GM18907 (cell line): ENCODE results near the gene PDPK1.
A peak's percentile ranks its signal among the peaks of the same experiment; 100 is the strongest.
"Not testable (repeated sequence)": the region's sequence is repeated elsewhere in the genome, so short reads cannot be mapped to it uniquely, and the experiment has no call there.

ENCODE experiments used
- ATAC-seq: cut with Tn5 transposase; IDR thresholded peaks from one replicate; pipeline ENCODE4 v1.9.1; 2021; ENCODE audit warnings: mild to moderate bottlenecking, moderate library complexity; ENCODE audit not compliant: unreplicated experiment

Gene PDPK1

DNA sequence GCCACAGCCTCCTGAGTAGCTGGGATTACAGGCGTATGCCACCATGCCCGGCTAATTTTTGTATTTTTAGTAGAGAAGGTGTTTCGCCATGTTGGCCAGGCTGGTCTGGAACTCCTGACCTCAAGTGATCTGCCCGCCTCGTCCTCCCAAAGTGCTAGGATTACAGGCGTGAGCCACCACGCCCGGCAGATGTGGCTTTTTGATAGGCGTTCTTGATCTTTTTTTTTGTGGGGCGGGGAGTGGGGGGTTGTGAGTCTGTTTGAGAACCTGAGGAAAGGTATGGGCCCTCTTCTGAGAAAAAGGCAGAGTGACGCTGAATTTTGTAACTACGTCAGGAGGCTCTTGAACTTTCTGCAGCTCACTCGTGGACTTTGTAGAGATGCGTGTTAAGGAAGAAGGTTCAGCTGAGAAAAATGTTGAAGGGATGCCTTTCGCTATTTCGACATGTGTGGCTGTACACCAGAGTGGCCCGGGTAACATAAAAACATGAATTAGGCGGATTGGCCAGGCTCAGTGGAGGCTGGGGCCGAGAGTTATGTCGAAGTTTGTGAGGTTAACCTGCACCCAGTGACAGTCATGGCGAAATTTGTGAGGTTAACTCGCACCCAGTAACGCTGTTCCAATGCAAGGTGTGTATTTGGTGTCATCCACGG is 1.5 kb downstream of the PDPK1 start:
- ATAC-seq, result not testable (repeated sequence)

GRCh38 chr16:2539845-2540458 is 2.1 kb downstream of the PDPK1 start:
- ATAC-seq, result not testable (repeated sequence)

DNA sequence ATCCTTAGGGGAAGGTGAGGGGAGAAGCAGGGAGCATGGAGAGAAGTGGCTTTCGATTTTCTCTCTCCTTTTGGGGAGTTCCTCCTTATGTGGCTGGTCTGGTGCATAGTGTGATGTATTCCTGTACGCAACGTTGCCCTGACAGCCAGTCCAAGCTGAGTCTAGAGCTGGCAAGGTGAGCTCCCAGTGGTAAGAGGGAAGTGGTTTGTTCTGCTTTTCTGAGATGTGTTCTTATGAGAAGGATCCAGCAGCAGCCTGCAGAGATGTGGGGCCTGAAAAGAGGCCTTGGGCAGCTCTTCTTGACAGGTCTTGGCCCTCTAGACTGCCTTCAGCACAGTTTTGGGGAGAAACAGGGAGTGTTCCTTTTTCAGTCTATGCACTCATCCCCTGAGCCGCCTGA is 3.1 kb downstream of the PDPK1 start:
- not testable (repeated sequence) for ATAC-seq

DNA sequence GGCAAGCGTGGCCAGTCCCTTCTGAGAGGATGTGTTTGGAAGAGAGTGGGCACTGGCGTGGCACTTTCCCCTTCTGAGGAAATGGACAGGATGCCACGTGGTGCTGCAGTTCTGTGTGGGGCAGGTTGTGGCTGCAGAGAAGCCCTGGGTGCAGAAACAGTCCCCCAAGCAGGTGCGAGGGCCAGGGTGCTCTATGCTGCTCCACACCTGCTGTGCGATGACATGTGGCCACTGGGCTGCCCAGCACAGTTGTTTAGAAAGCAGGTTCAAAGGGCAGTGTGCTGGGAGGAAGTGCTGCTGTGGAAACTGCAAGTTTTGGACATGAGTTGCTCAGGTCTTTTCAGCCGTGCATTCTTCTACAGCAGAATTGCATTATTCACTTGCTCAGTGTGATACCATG is 3.6 kb downstream of the PDPK1 start:
- ATAC-seq, result not testable (repeated sequence)

DNA sequence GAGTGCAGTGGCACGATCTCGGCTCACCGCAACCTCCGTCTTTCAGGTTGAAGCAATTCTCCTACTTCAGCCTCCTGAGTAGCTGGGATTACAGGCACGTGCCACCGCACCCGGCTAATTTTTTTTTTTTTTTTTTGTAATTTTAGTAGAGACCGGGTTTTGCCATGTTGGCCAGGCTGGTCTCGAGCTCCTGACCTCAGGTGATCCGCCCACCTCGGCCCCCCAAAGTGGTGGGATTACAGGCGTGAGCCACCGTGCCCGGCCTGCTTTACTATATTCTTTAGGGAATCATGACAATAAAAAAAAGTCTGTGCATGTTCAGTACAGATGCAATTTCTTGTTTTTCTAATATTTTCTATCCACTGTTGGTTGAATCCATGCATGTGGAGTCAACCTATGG is 6.0 kb downstream of the PDPK1 start:
- not testable (repeated sequence) for ATAC-seq

- not testable (repeated sequence) for ATAC-seq
Observed at GRCh38 chr16:2550283-2550878, 12.6 kb downstream of the PDPK1 start.

DNA sequence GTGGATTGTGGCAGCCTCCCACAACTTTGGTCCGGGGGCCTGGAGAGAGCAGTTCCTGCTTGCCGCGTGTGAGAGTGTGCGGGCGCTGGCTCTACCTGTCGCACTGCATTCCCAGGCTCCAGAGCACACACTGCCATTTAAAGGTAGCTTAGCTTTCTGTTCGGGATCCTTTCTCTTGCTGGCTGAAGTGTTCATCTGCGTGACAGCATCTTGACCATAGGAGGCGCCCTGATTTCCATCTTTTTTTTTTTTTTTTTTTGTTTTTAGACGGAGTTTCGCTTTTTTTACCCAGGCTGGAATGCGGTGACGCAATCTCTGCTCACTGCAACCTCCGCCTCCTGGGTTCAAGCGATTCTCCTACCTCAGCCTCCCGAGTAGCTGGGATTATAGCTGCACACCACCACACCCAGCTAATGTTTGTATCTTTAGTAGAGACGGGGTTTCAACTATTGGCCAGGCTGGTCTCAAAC is 13.6 kb downstream of the PDPK1 start:
- not testable (repeated sequence) for ATAC-seq

DNA sequence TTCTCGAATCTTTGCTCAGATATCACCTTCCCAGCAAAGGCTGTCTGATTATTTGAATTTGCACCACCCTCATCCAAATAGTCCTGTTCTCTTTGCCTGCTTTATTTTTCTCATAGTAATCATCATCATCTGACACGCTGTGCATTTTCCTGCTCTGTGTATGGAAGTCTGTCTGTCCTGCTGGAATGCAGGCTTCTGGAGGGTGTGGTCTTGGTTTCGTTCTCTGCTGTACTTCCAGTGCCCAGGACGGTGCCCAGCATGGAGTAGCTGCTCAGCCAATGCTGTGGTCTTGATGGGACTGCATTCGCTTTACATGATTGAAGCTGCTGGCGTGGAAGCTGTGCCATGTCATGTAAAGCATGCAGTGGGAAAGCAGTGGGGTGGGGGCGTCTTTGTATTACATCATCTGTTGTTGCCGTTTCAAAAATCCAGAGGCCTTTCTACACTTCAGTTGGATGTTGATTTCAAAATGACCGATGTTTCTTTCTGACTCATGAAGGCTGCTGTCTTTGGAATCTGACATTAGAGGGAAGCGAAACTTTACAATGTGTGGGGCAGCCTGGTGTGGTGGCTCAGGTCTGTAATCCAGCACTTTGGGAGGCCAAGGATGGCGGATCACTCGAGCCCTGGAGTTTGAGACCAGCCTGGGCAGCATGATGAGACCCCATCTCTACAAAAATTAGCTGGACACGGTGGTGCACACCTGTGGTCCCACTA is 17.0 kb downstream of the PDPK1 start:
- not testable (repeated sequence) for ATAC-seq

DNA sequence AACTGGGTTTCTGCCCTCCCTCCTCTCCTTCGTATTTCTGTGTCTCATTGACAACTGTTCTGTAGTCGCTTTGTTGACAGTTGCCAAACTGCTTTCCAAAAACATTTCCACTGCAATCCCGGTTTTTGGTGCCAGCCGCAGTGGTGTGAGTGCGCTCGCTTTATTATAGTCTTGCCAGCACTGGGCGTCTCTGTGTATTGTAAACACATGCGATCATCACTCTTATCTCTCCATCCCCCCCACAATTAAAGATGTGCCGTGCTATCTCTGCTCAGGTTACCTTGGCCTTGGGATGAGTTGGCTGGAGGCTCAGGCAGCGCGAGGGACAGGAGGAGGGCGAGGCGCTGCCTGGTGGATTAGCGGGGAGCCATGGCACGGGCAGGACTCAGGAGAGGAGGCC is 19.3 kb downstream of the PDPK1 start:
- ATAC-seq, result not testable (repeated sequence)

DNA sequence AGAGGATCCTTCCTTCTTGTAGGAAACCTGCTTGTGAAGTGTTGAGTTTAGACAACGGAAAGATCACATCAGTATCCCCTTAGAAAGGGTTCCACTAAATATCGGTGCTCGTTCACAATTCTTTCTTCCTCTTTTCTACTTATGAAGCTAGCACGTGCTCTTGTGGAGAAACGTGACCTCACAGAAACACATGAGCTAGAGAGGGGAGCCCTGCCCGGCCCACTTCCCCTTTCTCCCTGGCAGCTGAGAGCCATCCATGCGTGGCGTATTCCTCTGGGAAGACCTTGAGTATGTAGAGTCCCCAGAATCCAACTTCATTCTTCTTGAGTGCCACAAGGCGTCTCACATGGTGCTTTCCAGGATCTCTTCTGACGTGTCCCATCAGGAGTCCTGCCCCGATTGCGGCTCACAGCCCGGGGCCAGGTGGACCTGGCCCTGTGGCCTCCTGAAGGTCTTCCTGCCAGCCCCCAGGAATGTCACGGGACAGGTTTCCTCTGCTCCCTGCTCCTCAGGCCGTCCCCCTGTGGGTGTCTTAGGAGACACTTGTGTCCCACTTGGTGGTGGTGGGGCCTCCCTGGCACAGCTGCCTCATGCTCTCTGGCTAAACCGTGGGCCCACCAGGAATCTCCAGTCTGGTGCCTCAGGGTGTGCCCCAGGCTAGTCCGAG is 22.4 kb downstream of the PDPK1 start:
- peak; percentile 58 for ATAC-seq

- ATAC-seq, result peak; percentile 48
Observed at GRCh38 chr16:2560798-2561133, 22.9 kb downstream of the PDPK1 start.

DNA sequence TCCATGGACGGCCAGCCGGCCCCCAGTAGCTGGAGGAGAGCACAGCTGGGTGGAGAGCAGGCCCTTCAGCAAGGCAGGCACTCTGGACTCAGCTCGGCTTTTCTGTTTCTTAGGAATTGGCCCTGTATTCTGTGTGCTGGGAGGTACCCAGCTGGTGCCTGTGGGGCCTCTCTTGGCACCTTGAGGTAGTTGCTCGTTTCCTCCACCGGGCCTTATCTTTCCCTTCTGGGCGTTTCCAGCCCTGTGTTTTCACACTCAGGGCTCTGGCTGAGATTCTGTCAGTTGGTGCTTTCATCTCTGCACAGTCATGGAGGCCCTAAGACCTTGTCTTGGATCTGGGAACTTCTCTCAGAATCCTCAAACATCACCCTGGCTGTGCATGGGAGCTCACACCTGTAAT is 29.7 kb downstream of the PDPK1 start:
- ATAC-seq, result not testable (repeated sequence)

DNA sequence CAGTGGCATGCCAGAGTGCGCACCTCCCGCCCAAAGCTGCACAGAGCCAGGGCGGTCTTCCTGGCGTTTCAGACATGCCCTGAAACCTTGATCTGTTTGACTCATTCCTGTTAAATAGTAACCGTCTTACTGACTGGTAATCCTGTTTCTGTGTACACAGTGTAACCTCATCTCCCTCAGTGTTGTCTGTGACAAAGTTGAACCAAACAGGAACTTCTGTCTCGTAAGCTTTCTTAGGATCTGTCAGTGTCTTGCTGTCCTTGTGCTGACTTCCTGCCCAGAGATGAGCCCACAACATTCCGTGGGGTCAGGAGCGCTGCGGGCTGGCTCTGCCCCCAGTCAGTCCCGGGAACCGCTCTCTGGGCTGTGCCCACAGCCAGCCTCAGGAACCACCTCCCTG is 30.8 kb downstream of the PDPK1 start:
- ATAC-seq, result peak; percentile 66

- not testable (repeated sequence) for ATAC-seq
Observed at GRCh38 chr16:2572704-2573103, 34.9 kb downstream of the PDPK1 start.

GRCh38 chr16:2575839-2576238 is 38.0 kb downstream of the PDPK1 start:
- not testable (repeated sequence) for ATAC-seq

- not testable (repeated sequence) for ATAC-seq
Observed at GRCh38 chr16:2577044-2577443, 39.2 kb downstream of the PDPK1 start.

DNA sequence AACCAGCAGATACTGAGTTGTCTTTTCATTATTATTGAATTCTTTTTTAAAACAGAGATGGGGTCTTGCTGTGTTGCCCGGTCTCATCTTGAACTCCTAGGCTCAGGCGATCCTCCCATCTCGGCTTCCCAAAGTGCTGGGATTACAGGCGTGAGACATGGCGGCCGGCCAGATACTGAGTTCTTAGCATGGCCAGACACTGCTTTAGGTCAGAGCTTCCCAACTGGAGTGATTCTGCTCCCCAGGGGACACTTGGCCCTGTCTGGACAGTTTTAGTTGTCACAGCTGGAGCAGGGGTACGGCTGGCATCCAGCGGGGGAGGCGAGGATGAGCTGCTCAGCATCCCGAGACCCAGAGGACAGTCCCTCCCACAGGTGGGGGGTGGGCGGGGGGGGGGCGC is 41.1 kb downstream of the PDPK1 start:
- not testable (repeated sequence) for ATAC-seq

GRCh38 chr16:2580143-2580542 is 42.3 kb downstream of the PDPK1 start:
- not testable (repeated sequence) for ATAC-seq

DNA sequence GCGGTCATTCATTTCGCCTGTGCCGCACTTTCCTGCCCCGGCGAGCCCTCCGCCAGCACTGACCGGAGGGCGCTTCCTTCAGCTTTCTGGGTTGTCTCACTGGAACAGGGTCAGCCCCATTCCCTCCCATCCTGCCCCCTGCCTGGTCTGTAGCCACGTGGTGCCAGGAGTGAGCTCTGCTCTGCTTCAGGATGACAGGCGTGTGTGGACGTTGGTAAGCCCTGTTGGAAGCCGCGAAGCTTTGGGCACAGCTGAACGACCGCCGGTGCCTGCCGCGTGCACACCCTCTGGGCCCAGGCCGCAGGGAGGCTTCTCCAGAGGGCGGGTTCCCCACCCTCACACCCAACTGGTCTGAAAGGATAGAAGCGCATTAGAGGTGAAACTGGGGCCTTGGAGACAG is 43.0 kb downstream of the PDPK1 start:
- ATAC-seq, result not testable (repeated sequence)

DNA sequence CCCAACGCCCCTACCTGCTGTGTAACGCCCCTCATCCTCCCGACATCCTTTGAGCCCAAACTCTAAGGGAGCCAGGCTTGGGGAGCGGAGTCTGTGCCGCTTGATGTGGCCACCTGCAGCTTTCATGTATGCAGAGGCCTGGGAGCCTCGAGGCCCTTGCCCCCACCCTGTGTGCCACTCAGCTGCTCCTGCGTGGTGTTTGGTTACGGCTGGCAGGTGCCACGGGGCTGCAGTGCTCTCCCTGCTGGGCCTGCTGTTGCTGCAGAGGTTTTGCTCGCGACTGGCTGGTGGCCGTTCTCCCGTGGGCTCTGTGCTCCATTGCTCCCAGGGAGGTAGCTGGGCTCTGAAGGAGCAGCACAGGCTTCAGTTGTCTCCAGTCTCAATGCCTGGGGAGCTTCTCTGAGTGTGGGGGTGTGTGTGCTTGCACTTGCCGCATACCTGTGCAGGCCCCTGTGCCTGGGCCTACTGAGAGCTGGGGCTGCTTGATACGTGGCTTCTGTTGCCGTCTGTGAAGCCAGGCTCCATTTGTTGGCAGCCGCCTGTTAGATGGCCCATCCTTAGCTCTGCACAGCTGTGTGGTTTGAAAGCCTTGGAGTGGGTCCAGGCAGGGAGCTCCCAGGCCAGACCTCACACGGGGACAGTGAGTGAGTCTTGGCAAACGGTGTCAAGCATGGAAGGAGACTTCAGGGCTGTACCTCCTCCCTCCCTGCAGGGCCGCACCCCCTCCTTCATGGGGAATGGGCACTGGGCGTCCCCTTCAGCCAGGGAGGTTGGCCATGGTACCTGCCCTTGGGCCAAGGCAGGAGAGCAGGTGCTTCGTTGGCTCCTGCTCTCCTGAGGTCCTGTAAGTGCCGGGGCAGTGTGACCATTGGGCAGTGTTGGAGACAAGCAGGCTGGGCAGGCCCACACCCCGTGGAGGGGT is 47.2 kb downstream of the PDPK1 start:
- ATAC-seq, result no peak
